HepG2 (cell line): ENCODE results near the gene HEMK1. TPM values are rescaled to one million over a fixed set of nuclear protein-coding genes. Genes with fewer than 3 reads are reported as not detected.

ENCODE experiments used
- FOXC1 ChIP-seq: sonication (generic); formaldehyde crosslinking; IDR thresholded peaks from 2 replicates; pipeline ENCODE4 v1.8.0; 2022; ENCODE audit warnings: mild to moderate bottlenecking, missing genetic modification reagents, borderline replicate concordance
- FOXP1 ChIP-seq, 2 experiments: fragments of 450-650 bp in 1 of 2; IDR thresholded peaks; 2 replicates each; pipeline ENCODE4 v1.6.1; 2017 to 2018; ENCODE audit warnings: antibody characterized with exemption in 1 of 2
- HMGA1 ChIP-seq: sonication (generic); formaldehyde crosslinking; conservative IDR thresholded peaks from 2 replicates; pipeline ENCODE4 v1.4.0; 2020; ENCODE audit warnings: missing genetic modification reagents
- JDP2 ChIP-seq: sonication (generic); formaldehyde crosslinking; IDR thresholded peaks from 2 replicates; pipeline ENCODE4 v1.8.1; 2022; ENCODE audit warnings: missing genetic modification reagents, borderline replicate concordance
- MYNN ChIP-seq: sonication (generic); formaldehyde crosslinking; IDR thresholded peaks from 2 replicates; pipeline ENCODE4 v1.4.0; 2020; ENCODE audit warnings: mild to moderate bottlenecking, low read depth, missing genetic modification reagents
- RBFOX2 ChIP-seq: fragments of 200-400 bp; formaldehyde crosslinking; IDR thresholded peaks from 2 replicates; pipeline ENCODE4 v1.6.1; 2017; ENCODE audit warnings: low read depth, mild to moderate bottlenecking, low read length
- RORA ChIP-seq: sonication (generic); formaldehyde crosslinking; IDR thresholded peaks from 2 replicates; pipeline ENCODE4 v1.5.0; 2020; ENCODE audit warnings: mild to moderate bottlenecking, missing genetic modification reagents, moderate library complexity
- SMAD3 ChIP-seq: sonication (generic); formaldehyde crosslinking; IDR thresholded peaks from 2 replicates; pipeline ENCODE4 v1.4.0; 2020; ENCODE audit warnings: missing genetic modification reagents
- YY1 ChIP-seq: IDR thresholded peaks from 2 replicates; pipeline ENCODE4 v1.6.1; 2011; ENCODE audit warnings: low read length, low read depth, moderate library complexity, mild to moderate bottlenecking; ENCODE audit not compliant: insufficient read depth, insufficient replicate concordance
- ZNF232 ChIP-seq: sonication (generic); formaldehyde crosslinking; IDR thresholded peaks from 2 replicates; pipeline ENCODE4 v1.4.0; 2020; ENCODE audit warnings: missing genetic modification reagents, borderline replicate concordance
- ZNF383 ChIP-seq: sonication (generic); formaldehyde crosslinking; IDR thresholded peaks from 2 replicates; pipeline ENCODE4 v1.4.0; 2020; ENCODE audit warnings: missing genetic modification reagents, mild to moderate bottlenecking, borderline replicate concordance
- ZNF510 ChIP-seq: sonication (generic); formaldehyde crosslinking; IDR thresholded peaks from 2 replicates; pipeline ENCODE4 v1.4.0; 2020; ENCODE audit warnings: low read depth, mild to moderate bottlenecking, missing genetic modification reagents
- ZNF570 ChIP-seq: sonication (generic); formaldehyde crosslinking; IDR thresholded peaks from 2 replicates; pipeline ENCODE4 v1.4.0; 2020; ENCODE audit warnings: mild to moderate bottlenecking, missing genetic modification reagents, borderline replicate concordance
- ZNF773 ChIP-seq: sonication (generic); formaldehyde crosslinking; IDR thresholded peaks from 2 replicates; pipeline ENCODE4 v1.4.0; 2020; ENCODE audit warnings: missing genetic modification reagents, borderline replicate concordance
- ZSCAN20 ChIP-seq: sonication (generic); formaldehyde crosslinking; IDR thresholded peaks from 2 replicates; pipeline ENCODE4 v1.4.0; 2020; ENCODE audit warnings: missing genetic modification reagents, mild to moderate bottlenecking, borderline replicate concordance
- polyA plus RNA-seq, 8 experiments: library from polyadenylated mRNA; depleted of rRNA in 3 of 8; stranded (reverse) in 7 of 8; unstranded in 1 of 8; fragments of >200 nt; fragmentation: Illumina TruSeq in 4 of 8; extraction: Trizol in 4 of 8; gene quantifications; 2 replicates each; pipeline versions ENCODE4 v1.2.1 to v1.2.3, GENCODE V29; 2011 to 2016; ENCODE audit warnings: low read depth in 4 of 8, missing spikeins in 1 of 8, mixed read lengths in 1 of 8; ENCODE audit not compliant: insufficient read depth in 1 of 8
- total RNA-seq, 5 experiments: library from RNA; depleted of rRNA; stranded (reverse); fragments of >200 nt; fragmentation: Illumina TruSeq; extraction: Trizol; gene quantifications; 2 replicates each; pipeline ENCODE4 v1.2.3, GENCODE V29; 2016; ENCODE audit warnings: low read depth in 1 of 5
- TF ChIP-seq, protein P1 (sequence below): sonication (generic); formaldehyde crosslinking; IDR thresholded peaks from 2 replicates; pipeline ENCODE4 v1.4.0; 2020; ENCODE audit warnings: mild to moderate bottlenecking, missing genetic modification reagents, borderline replicate concordance
- TF ChIP-seq, protein P2 (sequence below): sonication (generic); formaldehyde crosslinking; IDR thresholded peaks from 2 replicates; pipeline ENCODE4 v1.5.0; 2020; ENCODE audit warnings: missing genetic modification reagents
- TF ChIP-seq, protein P3 (sequence below): sonication (generic); formaldehyde crosslinking; conservative IDR thresholded peaks from 2 replicates; pipeline ENCODE4 v1.8.1; 2023; ENCODE audit warnings: missing genetic modification reagents

Gene HEMK1
- total and polyA plus RNA-seq, 2 of the 13 experiments (the other 11 are each of a cell fraction or from before 2014, with no cell fraction given), result 9.8 to 12.6 TPM

DNA sequence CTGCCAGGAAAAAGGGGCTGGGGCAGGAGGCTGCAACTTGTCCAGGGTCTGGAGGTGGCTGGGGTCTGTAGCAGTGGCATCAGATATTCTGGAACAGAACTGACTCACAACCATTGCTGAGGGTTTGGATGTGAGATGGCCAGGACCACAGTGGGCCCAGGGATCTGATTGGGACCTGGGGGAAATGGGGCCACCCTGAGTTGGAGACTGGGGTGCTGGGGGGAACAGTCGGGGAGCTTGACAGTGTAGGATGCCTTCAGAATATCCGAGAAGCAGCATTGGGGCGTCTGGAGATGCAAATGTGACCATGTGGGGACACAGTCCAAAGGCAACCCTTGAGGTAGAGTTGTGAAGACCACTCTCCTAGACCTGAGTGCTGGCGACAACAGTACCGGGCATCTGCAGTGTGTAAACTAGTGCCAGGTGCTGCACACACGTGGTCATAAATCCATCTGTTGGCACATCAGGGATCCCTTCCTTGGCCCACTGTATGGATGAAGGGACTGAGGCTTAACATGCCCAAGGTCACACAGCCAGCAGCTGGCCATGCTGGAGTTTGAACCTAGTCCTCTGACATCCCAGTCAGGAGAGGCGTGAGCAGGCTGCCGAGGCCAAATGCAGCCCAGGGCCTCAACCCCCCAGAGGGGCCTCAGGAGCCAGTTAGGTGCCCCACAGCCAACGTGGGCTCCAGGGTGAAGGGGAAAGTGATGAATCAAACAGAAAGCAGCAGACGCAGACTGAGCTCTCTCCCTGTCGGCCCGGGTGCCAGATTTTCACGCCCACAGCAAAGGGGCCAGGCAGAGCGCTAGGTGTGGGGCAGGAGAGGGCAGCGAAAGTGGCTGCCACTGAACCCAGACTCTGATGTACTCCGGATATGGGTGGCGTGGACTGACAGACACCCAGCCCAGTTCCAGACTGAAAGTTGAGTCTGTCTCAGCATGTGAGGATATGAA, 18.8 kb downstream of the HEMK1 start (continued):
- TF ChIP-seq, protein P1, sequence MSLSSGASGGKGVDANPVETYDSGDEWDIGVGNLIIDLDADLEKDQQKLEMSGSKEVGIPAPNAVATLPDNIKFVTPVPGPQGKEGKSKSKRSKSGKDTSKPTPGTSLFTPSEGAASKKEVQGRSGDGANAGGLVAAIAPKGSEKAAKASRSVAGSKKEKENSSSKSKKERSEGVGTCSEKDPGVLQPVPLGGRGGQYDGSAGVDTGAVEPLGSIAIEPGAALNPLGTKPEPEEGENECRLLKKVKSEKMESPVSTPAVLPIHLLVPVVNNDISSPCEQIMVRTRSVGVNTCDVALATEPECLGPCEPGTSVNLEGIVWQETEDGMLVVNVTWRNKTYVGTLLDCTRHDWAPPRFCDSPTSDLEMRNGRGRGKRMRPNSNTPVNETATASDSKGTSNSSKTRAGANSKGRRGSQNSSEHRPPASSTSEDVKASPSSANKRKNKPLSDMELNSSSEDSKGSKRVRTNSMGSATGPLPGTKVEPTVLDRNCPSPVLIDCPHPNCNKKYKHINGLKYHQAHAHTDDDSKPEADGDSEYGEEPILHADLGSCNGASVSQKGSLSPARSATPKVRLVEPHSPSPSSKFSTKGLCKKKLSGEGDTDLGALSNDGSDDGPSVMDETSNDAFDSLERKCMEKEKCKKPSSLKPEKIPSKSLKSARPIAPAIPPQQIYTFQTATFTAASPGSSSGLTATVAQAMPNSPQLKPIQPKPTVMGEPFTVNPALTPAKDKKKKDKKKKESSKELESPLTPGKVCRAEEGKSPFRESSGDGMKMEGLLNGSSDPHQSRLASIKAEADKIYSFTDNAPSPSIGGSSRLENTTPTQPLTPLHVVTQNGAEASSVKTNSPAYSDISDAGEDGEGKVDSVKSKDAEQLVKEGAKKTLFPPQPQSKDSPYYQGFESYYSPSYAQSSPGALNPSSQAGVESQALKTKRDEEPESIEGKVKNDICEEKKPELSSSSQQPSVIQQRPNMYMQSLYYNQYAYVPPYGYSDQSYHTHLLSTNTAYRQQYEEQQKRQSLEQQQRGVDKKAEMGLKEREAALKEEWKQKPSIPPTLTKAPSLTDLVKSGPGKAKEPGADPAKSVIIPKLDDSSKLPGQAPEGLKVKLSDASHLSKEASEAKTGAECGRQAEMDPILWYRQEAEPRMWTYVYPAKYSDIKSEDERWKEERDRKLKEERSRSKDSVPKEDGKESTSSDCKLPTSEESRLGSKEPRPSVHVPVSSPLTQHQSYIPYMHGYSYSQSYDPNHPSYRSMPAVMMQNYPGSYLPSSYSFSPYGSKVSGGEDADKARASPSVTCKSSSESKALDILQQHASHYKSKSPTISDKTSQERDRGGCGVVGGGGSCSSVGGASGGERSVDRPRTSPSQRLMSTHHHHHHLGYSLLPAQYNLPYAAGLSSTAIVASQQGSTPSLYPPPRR (CRISPR knock-in tag), result peak; percentile 75; the same call in 1 of the 2 replicates
- TF ChIP-seq, protein P2, sequence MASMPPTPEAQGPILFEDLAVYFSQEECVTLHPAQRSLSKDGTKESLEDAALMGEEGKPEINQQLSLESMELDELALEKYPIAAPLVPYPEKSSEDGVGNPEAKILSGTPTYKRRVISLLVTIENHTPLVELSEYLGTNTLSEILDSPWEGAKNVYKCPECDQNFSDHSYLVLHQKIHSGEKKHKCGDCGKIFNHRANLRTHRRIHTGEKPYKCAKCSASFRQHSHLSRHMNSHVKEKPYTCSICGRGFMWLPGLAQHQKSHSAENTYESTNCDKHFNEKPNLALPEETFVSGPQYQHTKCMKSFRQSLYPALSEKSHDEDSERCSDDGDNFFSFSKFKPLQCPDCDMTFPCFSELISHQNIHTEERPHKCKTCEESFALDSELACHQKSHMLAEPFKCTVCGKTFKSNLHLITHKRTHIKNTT (CRISPR knock-in tag), result no peak
- peak; percentile 43 for TF ChIP-seq YY1
- peak; percentile 62 for TF ChIP-seq RBFOX2
- 0 out of 2 replicates have a peak, but pooled peaks have one; percentile 37 for TF ChIP-seq ZNF232
- peak; percentile 60; the same call in 1 of the 2 replicates for TF ChIP-seq SMAD3 (CRISPR knock-in tag)
- TF ChIP-seq FOXP1 (IDR thresholded peaks at IDR 0.05), result no peak
- 0 out of 2 replicates have a peak, but pooled peaks have one; percentile 10 for TF ChIP-seq FOXP1 (CRISPR knock-in tag; IDR thresholded peaks at IDR 0.05)
- no peak for TF ChIP-seq ZSCAN20
- TF ChIP-seq, protein P3, sequence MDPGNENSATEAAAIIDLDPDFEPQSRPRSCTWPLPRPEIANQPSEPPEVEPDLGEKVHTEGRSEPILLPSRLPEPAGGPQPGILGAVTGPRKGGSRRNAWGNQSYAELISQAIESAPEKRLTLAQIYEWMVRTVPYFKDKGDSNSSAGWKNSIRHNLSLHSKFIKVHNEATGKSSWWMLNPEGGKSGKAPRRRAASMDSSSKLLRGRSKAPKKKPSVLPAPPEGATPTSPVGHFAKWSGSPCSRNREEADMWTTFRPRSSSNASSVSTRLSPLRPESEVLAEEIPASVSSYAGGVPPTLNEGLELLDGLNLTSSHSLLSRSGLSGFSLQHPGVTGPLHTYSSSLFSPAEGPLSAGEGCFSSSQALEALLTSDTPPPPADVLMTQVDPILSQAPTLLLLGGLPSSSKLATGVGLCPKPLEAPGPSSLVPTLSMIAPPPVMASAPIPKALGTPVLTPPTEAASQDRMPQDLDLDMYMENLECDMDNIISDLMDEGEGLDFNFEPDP (CRISPR knock-in tag), result no peak
- 0 out of 2 replicates have a peak, but pooled peaks have one; percentile 49 for TF ChIP-seq FOXC1
- TF ChIP-seq MYNN, result no peak
- TF ChIP-seq HMGA1 (CRISPR knock-in tag), result no peak
- no peak for TF ChIP-seq ZNF383 (CRISPR knock-in tag)
- TF ChIP-seq RORA (CRISPR knock-in tag), result no peak
- no peak for TF ChIP-seq JDP2 (CRISPR knock-in tag)
- no peak for TF ChIP-seq ZNF570
- TF ChIP-seq ZNF773 (CRISPR knock-in tag), result no peak
- TF ChIP-seq ZNF510 (CRISPR knock-in tag), result no peak
